ENCODE data around the gene COASY. TPM values are rescaled to one million over a fixed set of nuclear protein-coding genes. Genes with fewer than 3 reads are reported as not detected.

The COASY gene
- total and polyA plus RNA-seq, 4 donors = 18.2 to 78.1 (median 51.7) TPM

DNA sequence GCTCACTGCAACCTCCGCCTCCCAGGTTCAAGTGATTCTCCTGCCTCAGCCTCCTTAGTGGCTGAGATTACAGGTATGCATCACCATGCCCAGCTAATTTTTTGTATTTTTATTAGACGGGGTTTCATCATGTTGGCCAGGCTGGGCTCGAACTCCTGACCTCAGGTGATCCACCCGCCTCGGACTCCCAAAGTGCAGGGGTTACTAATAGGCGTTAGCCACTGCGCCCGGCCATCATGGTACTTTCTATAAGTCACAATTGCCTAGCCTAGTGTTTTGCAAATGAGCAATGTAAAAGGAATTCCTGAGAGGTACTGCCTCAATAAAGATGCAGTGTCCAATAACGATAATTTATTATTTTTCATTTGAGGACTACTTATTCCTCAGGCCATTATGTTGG, 29.5 kb downstream of the COASY start:
- peaks cover 10 to 31% (median 21%) of the 10 kb centered on the region in 4 donors for H3K36me3 ChIP-seq (ENCODE audit: control insufficient read depth in 4 of 4, insufficient read depth in 3 of 4, low read depth in 1 of 4, low read length in 3 of 4)
- H3K27me3 ChIP-seq (ENCODE audit: control insufficient read depth in 4 of 4, insufficient read depth in 4 of 4, low read length in 3 of 4) = no peaks in the 10 kb centered on the region
- TF ChIP-seq RXRA (IDR thresholded peaks at IDR 0.05) (no peak), RAD21 (IDR thresholded peaks at IDR 0.05) (no peak), JUND (IDR thresholded peaks at IDR 0.05) (no peak), SP1 (IDR thresholded peaks at IDR 0.05) (no peak), HNF4G (IDR thresholded peaks at IDR 0.05) (no peak), TAF1 (conservative IDR thresholded peaks at IDR 0.05) (no peak)
- TF ChIP-seq, protein P1, sequence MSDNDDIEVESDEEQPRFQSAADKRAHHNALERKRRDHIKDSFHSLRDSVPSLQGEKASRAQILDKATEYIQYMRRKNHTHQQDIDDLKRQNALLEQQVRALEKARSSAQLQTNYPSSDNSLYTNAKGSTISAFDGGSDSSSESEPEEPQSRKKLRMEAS (IDR thresholded peaks at IDR 0.05) = no peak
- TF ChIP-seq, protein P2, sequence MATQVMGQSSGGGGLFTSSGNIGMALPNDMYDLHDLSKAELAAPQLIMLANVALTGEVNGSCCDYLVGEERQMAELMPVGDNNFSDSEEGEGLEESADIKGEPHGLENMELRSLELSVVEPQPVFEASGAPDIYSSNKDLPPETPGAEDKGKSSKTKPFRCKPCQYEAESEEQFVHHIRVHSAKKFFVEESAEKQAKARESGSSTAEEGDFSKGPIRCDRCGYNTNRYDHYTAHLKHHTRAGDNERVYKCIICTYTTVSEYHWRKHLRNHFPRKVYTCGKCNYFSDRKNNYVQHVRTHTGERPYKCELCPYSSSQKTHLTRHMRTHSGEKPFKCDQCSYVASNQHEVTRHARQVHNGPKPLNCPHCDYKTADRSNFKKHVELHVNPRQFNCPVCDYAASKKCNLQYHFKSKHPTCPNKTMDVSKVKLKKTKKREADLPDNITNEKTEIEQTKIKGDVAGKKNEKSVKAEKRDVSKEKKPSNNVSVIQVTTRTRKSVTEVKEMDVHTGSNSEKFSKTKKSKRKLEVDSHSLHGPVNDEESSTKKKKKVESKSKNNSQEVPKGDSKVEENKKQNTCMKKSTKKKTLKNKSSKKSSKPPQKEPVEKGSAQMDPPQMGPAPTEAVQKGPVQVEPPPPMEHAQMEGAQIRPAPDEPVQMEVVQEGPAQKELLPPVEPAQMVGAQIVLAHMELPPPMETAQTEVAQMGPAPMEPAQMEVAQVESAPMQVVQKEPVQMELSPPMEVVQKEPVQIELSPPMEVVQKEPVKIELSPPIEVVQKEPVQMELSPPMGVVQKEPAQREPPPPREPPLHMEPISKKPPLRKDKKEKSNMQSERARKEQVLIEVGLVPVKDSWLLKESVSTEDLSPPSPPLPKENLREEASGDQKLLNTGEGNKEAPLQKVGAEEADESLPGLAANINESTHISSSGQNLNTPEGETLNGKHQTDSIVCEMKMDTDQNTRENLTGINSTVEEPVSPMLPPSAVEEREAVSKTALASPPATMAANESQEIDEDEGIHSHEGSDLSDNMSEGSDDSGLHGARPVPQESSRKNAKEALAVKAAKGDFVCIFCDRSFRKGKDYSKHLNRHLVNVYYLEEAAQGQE (IDR thresholded peaks at IDR 0.05) = no peak
- TF ChIP-seq, protein P3, sequence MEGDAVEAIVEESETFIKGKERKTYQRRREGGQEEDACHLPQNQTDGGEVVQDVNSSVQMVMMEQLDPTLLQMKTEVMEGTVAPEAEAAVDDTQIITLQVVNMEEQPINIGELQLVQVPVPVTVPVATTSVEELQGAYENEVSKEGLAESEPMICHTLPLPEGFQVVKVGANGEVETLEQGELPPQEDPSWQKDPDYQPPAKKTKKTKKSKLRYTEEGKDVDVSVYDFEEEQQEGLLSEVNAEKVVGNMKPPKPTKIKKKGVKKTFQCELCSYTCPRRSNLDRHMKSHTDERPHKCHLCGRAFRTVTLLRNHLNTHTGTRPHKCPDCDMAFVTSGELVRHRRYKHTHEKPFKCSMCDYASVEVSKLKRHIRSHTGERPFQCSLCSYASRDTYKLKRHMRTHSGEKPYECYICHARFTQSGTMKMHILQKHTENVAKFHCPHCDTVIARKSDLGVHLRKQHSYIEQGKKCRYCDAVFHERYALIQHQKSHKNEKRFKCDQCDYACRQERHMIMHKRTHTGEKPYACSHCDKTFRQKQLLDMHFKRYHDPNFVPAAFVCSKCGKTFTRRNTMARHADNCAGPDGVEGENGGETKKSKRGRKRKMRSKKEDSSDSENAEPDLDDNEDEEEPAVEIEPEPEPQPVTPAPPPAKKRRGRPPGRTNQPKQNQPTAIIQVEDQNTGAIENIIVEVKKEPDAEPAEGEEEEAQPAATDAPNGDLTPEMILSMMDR (IDR thresholded peaks at IDR 0.05; ENCODE audit: low read depth, low read length, missing input control) = no peak
- TF ChIP-seq, protein P4, sequence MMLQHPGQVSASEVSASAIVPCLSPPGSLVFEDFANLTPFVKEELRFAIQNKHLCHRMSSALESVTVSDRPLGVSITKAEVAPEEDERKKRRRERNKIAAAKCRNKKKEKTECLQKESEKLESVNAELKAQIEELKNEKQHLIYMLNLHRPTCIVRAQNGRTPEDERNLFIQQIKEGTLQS (IDR thresholded peaks at IDR 0.05) = no peak
- H3K9me3 ChIP-seq (ENCODE audit: control insufficient read depth in 4 of 4, low read length in 3 of 4) = no peaks in the 10 kb centered on the region
- WGBS = 97% methylated on average over 9 of the region's 9 CpGs
- no peak overlapping the region for H3K9ac ChIP-seq (ENCODE audit: low read depth in 1 of 2, low read length in 2 of 2)
- DNase-seq (ENCODE audit: low spot score) = no peak
- no peak overlapping the region for H3K4me3 ChIP-seq (ENCODE audit: low read depth in 1 of 3, low read length in 3 of 3)
- H3K27ac ChIP-seq (ENCODE audit: low read depth in 1 of 2, low read length in 2 of 2) = no peak overlapping the region
- H3K4me1 ChIP-seq (ENCODE audit: control insufficient read depth in 4 of 4, insufficient read depth in 4 of 4, low read length in 3 of 4) = no peaks in the 10 kb centered on the region

DNA sequence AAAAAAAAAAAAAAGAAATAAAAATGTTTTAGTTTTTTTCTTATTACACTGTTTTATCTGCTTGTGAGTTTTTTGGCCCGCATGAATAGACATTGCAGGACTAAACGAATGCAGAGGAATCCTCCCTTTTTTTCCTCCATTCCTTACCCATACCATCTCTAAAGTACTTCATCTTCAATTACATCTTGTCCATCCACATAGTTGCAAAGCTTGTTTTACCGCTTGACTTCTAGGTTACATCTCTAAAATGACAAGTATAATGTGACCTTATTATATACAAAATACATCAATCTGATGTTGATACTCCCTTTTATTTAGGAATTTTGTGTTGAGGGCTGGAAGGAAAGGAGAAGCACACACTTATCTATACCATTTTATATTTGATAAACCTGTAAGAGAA, 34.4 kb downstream of the COASY start:
- Histone ChIP-seq H3K9me3 (ENCODE audit: control insufficient read depth in 4 of 4, low read length in 3 of 4) (no peaks in the 10 kb centered on the region), H3K36me3 (ENCODE audit: control insufficient read depth in 4 of 4, insufficient read depth in 3 of 4, low read depth in 1 of 4, low read length in 3 of 4) (peaks cover 2 to 8% (median 5%) of the 10 kb centered on the region in 4 donors), H3K9ac (ENCODE audit: low read depth in 1 of 2, low read length in 2 of 2) (no peak overlapping the region), H3K27me3 (ENCODE audit: control insufficient read depth in 4 of 4, insufficient read depth in 4 of 4, low read length in 3 of 4) (no peaks in the 10 kb centered on the region), H3K4me3 (ENCODE audit: low read depth in 1 of 3, low read length in 3 of 3) (no peak overlapping the region), H3K27ac (ENCODE audit: low read depth in 1 of 2, low read length in 2 of 2) (no peak overlapping the region), H3K4me1 (ENCODE audit: control insufficient read depth in 4 of 4, insufficient read depth in 4 of 4, low read length in 3 of 4) (no peaks in the 10 kb centered on the region)
- DNase-seq (ENCODE audit: low spot score) = no peak
- TF ChIP-seq RXRA (IDR thresholded peaks at IDR 0.05) = no peak
- no peak for TF ChIP-seq SP1 (IDR thresholded peaks at IDR 0.05)
- TF ChIP-seq FOXA1 (IDR thresholded peaks at IDR 0.05) = no peak
- TF ChIP-seq HNF4G (IDR thresholded peaks at IDR 0.05) = no peak
- no peak for TF ChIP-seq TAF1 (conservative IDR thresholded peaks at IDR 0.05)
- TF ChIP-seq NR2F2 (IDR thresholded peaks at IDR 0.05) = no peak
- TF ChIP-seq JUND (IDR thresholded peaks at IDR 0.05) = no peak
- TF ChIP-seq, protein P3 (IDR thresholded peaks at IDR 0.05; ENCODE audit: low read depth, low read length, missing input control) = no peak
- TF ChIP-seq, protein P1 (IDR thresholded peaks at IDR 0.05) = no peak
- 95% methylated on average over 3 of the region's 3 CpGs for WGBS
